ENCODE measurements around the gene MLYCD.

The MLYCD gene

GRCh38 chr16:83898463-83899271, at the start of gene MLYCD:
TSS of gene MLYCD (plus strand) at chr16:83899115. CDS start at chr16:83899145, 30 bp downstream.
- Histone ChIP-seq H3K4me1 (peaks cover 15% of the 10 kb centered on the region), H2AFZ (peak within 1 kb of the TSS; percentile 94), H3K36me3 (ENCODE audit: control insufficient read depth, insufficient read depth, low read length) (no peaks in the 10 kb centered on the region), H3K9ac (peak within 1 kb of the TSS; percentile 49), H3K4me2 (ENCODE audit: low read length) (peak within 1 kb of the TSS; percentile 71), H3K27me3 (ENCODE audit: control insufficient read depth, insufficient read depth, low read length) (no peaks in the 10 kb centered on the region), H3K27ac (peak within 1 kb of the TSS; percentile 89), H3K79me2 (peaks cover 27% of the 10 kb centered on the region), H3K4me3 (ENCODE audit: low read depth, low read length) (peak within 1 kb of the TSS; percentile 72), H3K9me3 (ENCODE audit: control insufficient read depth, low read length) (no peaks in the 10 kb centered on the region)
- TF ChIP-seq CTCF (IDR thresholded peaks at IDR 0.05) = no peak

- no peak for TF ChIP-seq CTCF (IDR thresholded peaks at IDR 0.05)
- no peak overlapping the region for H3K27ac ChIP-seq
These were observed 49.5 kb upstream of the MLYCD start for GRCh38 chr16:83849421-83849820.

GRCh38 chr16:83850947-83851346, 48.0 kb upstream of the MLYCD start:
- no peak overlapping the region for H3K4me3 ChIP-seq (ENCODE audit: low read depth, low read length)
- no peaks in the 10 kb centered on the region for H3K9me3 ChIP-seq (ENCODE audit: control insufficient read depth, low read length)
- no peaks in the 10 kb centered on the region for H3K27me3 ChIP-seq (ENCODE audit: control insufficient read depth, insufficient read depth, low read length)
- no peaks in the 10 kb centered on the region for H3K4me1 ChIP-seq
- no peaks in the 10 kb centered on the region for H3K36me3 ChIP-seq (ENCODE audit: control insufficient read depth, insufficient read depth, low read length)
- H3K79me2 ChIP-seq = no peaks in the 10 kb centered on the region
- no peak overlapping the region for H3K27ac ChIP-seq
- H2AFZ ChIP-seq = no peak overlapping the region
- no peak overlapping the region for H3K4me2 ChIP-seq (ENCODE audit: low read length)
- no peak for TF ChIP-seq CTCF (IDR thresholded peaks at IDR 0.05)
- no peak overlapping the region for H3K9ac ChIP-seq

More at GRCh38 chr16:83849421-83849820, 49.5 kb upstream of the MLYCD start:
- no peaks in the 10 kb centered on the region for H3K27me3 ChIP-seq (ENCODE audit: control insufficient read depth, insufficient read depth, low read length)
- no peak overlapping the region for H3K9ac ChIP-seq
- no peak overlapping the region for H3K4me3 ChIP-seq (ENCODE audit: low read depth, low read length)
- no peaks in the 10 kb centered on the region for H3K79me2 ChIP-seq
- no peak overlapping the region for H3K4me2 ChIP-seq (ENCODE audit: low read length)
- no peaks in the 10 kb centered on the region for H3K9me3 ChIP-seq (ENCODE audit: control insufficient read depth, low read length)
- H3K4me1 ChIP-seq = no peaks in the 10 kb centered on the region
- no peaks in the 10 kb centered on the region for H3K36me3 ChIP-seq (ENCODE audit: control insufficient read depth, insufficient read depth, low read length)
- no peak overlapping the region for H2AFZ ChIP-seq

DNA sequence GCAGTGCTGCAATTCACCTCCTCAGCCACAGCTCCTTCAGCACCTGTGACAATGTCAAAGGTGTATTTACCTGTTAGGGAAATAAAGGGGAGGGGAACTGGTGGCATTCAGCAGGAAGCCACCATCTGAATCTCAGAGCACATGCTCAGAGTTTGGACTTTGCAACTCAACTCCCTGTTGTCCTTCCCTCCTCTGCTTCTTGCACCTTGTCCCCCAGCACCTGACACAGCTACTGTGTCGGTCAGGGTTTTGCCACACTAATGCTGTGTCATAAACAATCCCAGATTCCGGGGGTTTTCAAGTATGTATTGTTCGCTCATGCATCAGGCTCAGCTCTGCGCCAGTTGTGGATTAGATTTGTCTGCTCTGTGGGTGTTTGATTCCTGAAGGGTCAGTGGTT, 47.4 kb upstream of the MLYCD start:
- no peaks in the 10 kb centered on the region for H3K36me3 ChIP-seq (ENCODE audit: control insufficient read depth, insufficient read depth, low read length)
- no peak overlapping the region for H3K4me3 ChIP-seq (ENCODE audit: low read depth, low read length)
- no peaks in the 10 kb centered on the region for H3K79me2 ChIP-seq
- no peaks in the 10 kb centered on the region for H3K9me3 ChIP-seq (ENCODE audit: control insufficient read depth, low read length)
- H2AFZ ChIP-seq = no peak overlapping the region
- H3K27ac ChIP-seq = no peak overlapping the region
- no peak overlapping the region for H3K4me2 ChIP-seq (ENCODE audit: low read length)
- no peak for TF ChIP-seq CTCF (IDR thresholded peaks at IDR 0.05)
- H3K27me3 ChIP-seq (ENCODE audit: control insufficient read depth, insufficient read depth, low read length) = no peaks in the 10 kb centered on the region
- H3K9ac ChIP-seq = no peak overlapping the region
- no peaks in the 10 kb centered on the region for H3K4me1 ChIP-seq

DNA sequence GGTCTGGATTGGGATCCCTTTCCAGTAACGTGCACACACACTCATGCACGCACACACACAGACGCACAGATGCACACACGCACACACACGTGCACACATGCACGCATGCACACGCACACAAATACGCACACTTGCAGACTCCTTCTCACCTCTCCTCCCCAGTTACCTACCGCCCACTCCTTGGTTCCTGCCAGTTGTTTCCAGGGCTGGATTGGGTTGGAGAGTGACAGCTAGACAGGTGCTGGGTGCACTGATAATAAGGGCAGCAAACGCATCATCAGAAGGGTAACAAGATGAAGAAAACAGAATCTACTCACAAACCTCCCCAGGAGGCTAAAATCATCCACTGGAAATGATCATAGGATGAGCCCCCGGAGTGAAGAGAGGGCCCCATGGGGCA, 46.1 kb upstream of the MLYCD start:
- no peaks in the 10 kb centered on the region for H3K27me3 ChIP-seq (ENCODE audit: control insufficient read depth, insufficient read depth, low read length)
- H2AFZ ChIP-seq = no peak overlapping the region
- no peaks in the 10 kb centered on the region for H3K9me3 ChIP-seq (ENCODE audit: control insufficient read depth, low read length)
- H3K4me2 ChIP-seq (ENCODE audit: low read length) = no peak overlapping the region
- no peak for TF ChIP-seq CTCF (IDR thresholded peaks at IDR 0.05)
- no peaks in the 10 kb centered on the region for H3K36me3 ChIP-seq (ENCODE audit: control insufficient read depth, insufficient read depth, low read length)
- H3K4me3 ChIP-seq (ENCODE audit: low read depth, low read length) = no peak overlapping the region
- H3K9ac ChIP-seq = no peak overlapping the region
- no peaks in the 10 kb centered on the region for H3K79me2 ChIP-seq
- no peaks in the 10 kb centered on the region for H3K4me1 ChIP-seq
- no peak overlapping the region for H3K27ac ChIP-seq

All from parathyroid adenoma (tissue), 2 donors.